Measurements from ENCODE around the gene SCAMP2.

GRCh38 chr15:74895830-74896229 lies 22.7 kb upstream of the SCAMP2 start:
- TF ChIP-seq CREB1 (CRISPR knock-in tag; IDR thresholded peaks at IDR 0.05; ENCODE audit: low read depth), result no peak
- no peak for TF ChIP-seq CTCF (conservative IDR thresholded peaks at IDR 0.05; ENCODE audit: low read depth in 2 of 2)
- no peak for TF ChIP-seq EZH2 (IDR thresholded peaks at IDR 0.05; ENCODE audit: low read depth, unreplicated experiment)
- no peak for TF ChIP-seq POLR2AphosphoS5 (IDR thresholded peaks at IDR 0.05; ENCODE audit: low read depth)
- TF ChIP-seq EZH2phosphoT487 (IDR thresholded peaks at IDR 0.05; ENCODE audit: unreplicated experiment), result no peak
- TF ChIP-seq STAT1 (IDR thresholded peaks at IDR 0.05; ENCODE audit: unreplicated experiment), result no peak
- no peak for TF ChIP-seq REST (IDR thresholded peaks at IDR 0.05; ENCODE audit: unreplicated experiment)
- no peak for TF ChIP-seq ZNF331 (CRISPR knock-in tag; IDR thresholded peaks at IDR 0.05; ENCODE audit: low read depth)
- TF ChIP-seq JUNB (IDR thresholded peaks at IDR 0.05; ENCODE audit: unreplicated experiment), result no peak
- no peak for TF ChIP-seq NANOG (IDR thresholded peaks at IDR 0.05; ENCODE audit: borderline replicate concordance)
- TF ChIP-seq ETS1 (IDR thresholded peaks at IDR 0.05), result no peak

Data from GM23338 (cell line).